A204.1 (cell line): ENCODE results near the gene FNDC5.

ENCODE experiments used
- FAIRE-seq: peaks from 2 replicates; lab custom pipeline; 2012; peaks lifted over from hg19 to GRCh38; lab: Jason Lieb, UNC

Gene FNDC5

DNA sequence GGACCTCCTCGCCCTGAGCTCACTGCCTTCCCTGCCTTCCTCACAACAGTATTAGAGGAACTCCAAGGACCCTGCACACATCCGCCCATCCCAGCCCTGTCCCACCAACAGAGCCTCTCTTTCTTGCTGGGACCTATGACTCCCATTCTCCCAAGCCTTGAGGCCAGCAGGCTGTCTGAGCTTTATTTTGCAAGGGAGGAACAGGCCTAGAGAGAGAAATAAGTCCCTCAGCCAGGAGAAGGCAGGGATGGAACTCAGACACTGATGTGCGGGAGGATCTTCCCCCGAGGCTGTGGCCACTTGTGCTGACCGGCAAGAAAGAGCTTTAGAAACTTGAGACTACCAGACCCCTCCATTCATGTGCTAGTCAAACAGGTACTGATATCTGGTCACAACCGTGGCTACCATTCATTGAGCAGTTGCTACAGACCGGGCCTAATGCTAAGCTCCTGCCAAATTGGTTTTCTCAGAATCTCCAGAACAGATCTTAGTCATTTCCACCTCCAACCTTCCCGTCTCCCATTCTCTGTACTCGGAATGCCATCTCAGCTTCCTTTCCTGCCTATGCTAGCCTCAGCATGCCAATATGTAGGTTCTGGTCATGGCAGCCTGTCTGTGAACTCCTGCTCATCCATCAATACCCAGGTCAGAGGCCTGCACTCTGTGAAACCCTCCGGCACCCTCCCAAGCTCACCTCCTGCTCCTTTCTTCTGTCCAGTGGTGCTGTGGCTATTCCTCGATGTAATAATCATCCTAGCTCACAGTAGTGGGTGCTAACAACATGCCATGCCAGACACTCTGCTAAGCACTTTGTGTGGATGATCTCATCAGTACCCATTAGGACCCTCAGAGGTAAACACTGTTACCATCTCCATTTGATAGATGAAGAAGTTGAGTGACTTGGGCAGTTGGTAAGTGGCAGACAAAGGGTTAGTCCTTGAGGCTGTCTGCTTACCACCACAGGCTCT lies 26.7 kb upstream of the FNDC5 start:
- FAIRE-seq: no peak

DNA sequence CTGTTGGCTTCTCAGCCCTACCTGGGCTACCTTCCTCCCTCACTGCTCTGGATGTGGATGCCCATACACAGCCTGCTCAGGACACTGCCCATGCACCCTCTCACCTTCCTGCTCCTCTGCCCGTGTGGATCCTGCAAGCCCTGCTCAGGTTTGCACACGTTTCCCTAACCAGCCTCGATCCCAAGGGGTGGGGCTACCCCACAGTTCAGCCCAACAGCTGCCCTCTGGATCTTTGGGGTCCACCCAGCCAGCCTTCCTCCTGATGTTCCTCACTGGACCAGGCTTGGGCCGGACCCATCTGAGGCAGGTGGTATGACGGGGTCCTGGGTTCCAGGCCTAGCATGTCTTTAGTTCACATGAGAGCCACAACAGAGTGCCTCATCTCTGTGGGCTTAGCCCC lies 25.7 kb upstream of the FNDC5 start:
- FAIRE-seq: no peak

- FAIRE-seq: no peak
These were observed 24.9 kb upstream of the FNDC5 start for GRCh38 chr1:32895325-32896215.

GRCh38 chr1:32894681-32895080 lies 24.0 kb upstream of the FNDC5 start:
- no peak for FAIRE-seq

DNA sequence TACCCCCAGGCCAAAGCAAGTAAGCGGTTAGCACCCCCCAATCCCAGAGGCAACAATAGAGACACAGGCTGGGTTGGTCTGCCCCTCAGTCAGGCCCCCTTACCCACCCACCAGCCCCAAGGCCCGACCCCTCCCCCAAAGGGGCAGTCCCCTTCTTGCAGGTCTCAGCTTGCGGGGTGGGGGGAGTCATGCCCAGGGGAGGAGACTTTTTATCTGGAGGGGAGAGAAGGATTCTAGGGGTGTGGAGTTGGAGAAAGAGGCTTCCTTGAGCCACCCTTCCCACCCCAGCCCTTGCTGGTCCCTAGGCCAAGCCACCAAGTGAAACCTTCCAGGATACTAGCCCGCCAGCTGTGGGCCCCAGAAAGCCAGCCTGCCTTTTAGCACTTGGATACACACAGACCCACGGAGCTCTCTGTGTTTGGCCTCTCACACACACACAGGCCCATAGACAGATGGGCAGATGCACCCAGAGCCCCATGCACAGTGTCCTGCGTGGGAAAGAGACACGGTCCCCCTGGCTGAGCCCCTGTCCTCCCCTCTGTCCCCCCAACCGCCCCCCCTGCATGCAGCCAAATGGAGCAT lies 23.4 kb upstream of the FNDC5 start:
- no peak for FAIRE-seq

GRCh38 chr1:32893198-32894018 lies 22.7 kb upstream of the FNDC5 start:
- no peak for FAIRE-seq

- no peak for FAIRE-seq
These were observed 21.9 kb upstream of the FNDC5 start for GRCh38 chr1:32892368-32893197.

GRCh38 chr1:32891630-32892029 lies 20.9 kb upstream of the FNDC5 start:
- FAIRE-seq: no peak

- no peak for FAIRE-seq
These were observed 20.5 kb upstream of the FNDC5 start for GRCh38 chr1:32891241-32891570.

- FAIRE-seq: no peak
These were observed 20.0 kb upstream of the FNDC5 start for GRCh38 chr1:32890516-32891240.

GRCh38 chr1:32889731-32890278 lies 19.1 kb upstream of the FNDC5 start:
- no peak for FAIRE-seq

- FAIRE-seq: no peak
These were observed 18.1 kb upstream of the FNDC5 start for GRCh38 chr1:32888677-32889420.

GRCh38 chr1:32888134-32888533 lies 17.4 kb upstream of the FNDC5 start:
- FAIRE-seq: no peak

DNA sequence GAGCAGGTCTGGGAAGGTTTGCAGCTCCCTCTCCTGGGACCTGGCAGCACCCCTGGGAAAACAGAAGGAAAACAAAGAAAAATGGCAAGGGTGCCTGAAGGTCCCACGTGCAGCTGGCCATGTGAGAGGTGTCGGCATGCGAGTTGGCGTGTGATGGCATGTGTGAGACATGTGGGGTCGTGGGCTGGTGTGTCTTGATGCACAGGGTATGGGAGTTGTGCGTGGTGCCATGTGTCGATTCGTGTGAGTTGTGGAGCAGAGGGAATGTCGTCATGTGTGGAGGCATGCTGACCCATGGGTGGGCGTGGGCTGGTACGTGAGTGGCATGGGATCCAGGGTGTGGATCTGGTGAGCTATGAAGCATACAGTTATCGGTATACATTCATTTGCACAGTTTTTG lies 16.9 kb upstream of the FNDC5 start:
- no peak for FAIRE-seq

DNA sequence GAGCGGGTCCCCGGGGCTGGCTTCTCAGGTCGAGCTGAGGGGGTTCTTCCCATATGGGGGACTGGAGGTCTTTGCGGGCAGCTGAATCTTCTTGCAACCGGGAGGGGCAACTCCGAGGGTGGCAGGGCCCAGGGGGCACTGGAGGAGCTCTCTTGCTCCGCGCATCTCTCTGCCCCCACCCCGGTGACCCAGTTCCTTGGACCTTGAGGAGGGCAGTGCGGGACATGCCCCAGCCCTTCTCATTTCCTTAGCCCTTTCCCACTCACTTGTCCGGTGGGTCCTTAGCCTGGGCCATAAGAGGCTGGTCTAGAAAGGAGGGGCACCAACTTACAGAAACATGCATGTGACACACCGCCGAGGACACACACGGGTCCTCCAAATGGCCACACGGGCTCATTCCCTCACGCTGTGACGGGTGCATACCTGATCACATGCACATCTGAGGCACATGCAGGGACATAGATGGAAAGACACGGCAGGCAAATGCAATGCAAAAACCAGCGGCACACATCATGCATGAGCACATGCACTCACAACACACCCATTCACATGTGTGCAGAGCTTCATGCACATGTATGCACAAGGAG lies 16.2 kb upstream of the FNDC5 start:
- FAIRE-seq: no peak

DNA sequence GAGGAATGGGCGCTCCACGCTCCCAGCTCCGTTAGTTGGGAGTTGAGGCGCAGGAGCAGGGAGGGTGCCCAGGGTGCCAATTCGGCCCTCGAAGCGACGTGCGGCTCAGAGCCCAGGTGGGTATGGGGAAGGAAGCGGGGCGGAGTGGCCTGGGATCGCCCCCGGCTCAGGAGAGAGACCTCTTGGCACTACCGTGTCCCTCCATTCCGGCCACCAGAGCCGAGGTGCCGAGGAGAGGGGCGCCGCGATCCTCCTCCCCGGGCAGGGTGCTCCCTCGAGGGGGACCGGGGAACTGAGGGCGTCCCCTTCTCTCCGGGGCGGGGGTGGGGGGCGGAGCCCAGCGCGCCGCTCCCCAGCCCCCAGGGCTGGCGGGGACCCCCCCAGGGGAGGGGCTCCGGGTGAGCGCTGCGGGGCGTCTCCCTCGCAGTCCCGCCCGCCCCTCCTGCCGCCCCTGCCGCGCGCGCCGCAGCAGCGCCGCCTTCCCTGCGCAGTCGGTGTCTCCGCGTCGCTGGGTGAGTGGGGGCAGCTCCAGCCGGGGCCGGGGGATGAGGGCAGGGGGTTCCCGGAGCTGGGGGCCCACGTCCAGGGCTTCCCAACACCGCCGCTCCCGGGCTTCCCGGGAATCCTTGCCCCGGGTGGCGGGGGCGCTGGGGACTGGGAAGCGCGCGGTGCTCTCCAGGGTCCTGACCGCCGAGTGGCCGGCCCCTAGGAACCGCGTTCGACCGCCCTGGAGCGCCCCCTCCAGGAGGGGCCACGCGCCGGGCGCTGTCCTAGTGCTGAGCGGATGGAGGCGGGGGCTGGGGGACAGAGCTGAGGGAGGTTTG lies 15.5 kb upstream of the FNDC5 start, which contains the start of gene HPCA:
HPCA (plus strand) TSS at position 488 of the 824 bp plus-strand sequence. CDS start 2,408 bp downstream, outside the sequence.
- no peak for FAIRE-seq

- no peak for FAIRE-seq
These were observed 14.9 kb upstream of the FNDC5 start for GRCh38 chr1:32885676-32886003.

DNA sequence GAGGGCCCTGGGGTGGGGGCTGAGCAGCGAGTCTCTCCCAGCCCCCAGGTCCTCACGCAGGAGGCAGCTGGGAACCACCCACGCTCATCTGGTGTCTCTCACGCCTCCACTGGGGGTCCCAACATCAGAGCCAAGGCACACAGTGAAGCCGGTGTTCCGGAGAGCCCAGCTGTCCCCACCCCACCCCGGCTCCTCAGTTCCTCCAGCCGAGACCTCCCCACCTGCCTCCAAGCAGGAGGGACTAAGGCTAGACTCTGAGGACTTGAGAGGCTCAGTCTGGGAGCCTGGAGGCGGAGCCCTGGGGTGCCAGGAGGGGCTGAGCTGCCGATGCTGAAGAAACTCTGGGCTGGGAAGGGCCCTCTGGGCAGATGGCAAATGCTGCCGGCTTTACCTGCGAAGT lies 14.0 kb upstream of the FNDC5 start:
- FAIRE-seq: no peak
